Measurements from ENCODE around the gene CFAP99. TPM values are rescaled to one million over a fixed set of nuclear protein-coding genes. Genes with fewer than 3 reads are reported as not detected.

The CFAP99 gene
- total RNA-seq, 1 experiment from 2014 or later: 0.16 TPM

DNA sequence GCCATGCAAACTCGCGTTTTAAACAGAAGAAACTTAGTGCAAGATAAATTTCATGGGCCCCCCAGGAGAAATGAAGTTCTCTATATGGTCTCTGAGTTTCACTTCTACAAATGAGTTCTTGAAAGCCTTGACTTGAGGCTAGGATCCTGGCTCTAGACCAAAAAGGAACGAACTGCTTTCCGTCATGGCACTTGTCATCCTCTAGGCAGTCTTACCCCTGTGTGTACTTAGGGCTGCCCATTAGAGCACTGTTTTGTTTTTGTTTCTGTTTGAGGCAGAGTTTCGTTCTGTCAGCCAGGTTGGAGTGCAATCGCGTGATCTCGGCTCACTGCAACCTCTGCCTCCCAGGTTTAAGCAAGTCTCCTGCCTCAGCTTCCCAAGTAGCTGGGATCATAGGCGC lies 79.2 kb downstream of the CFAP99 start:
- TF ChIP-seq, protein P1, sequence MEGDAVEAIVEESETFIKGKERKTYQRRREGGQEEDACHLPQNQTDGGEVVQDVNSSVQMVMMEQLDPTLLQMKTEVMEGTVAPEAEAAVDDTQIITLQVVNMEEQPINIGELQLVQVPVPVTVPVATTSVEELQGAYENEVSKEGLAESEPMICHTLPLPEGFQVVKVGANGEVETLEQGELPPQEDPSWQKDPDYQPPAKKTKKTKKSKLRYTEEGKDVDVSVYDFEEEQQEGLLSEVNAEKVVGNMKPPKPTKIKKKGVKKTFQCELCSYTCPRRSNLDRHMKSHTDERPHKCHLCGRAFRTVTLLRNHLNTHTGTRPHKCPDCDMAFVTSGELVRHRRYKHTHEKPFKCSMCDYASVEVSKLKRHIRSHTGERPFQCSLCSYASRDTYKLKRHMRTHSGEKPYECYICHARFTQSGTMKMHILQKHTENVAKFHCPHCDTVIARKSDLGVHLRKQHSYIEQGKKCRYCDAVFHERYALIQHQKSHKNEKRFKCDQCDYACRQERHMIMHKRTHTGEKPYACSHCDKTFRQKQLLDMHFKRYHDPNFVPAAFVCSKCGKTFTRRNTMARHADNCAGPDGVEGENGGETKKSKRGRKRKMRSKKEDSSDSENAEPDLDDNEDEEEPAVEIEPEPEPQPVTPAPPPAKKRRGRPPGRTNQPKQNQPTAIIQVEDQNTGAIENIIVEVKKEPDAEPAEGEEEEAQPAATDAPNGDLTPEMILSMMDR (IDR thresholded peaks at IDR 0.05; ENCODE audit: unreplicated experiment): no peak
- BruUV-seq (replicated peaks): no TSS peak
- intact Hi-C loops (cut with micrococcal nuclease): no loop called here
- ChIA-PET POLR2A (interaction anchor here (2.7 kb wide), 1 partner anchor 12 kb away, joined by 11 read pairs; no protein-coding TSS in a partner anchor), CTCF (interaction anchor here (0.7 kb wide), 1 partner anchor 340 kb away, joined by 3 read pairs; no protein-coding TSS in a partner anchor)
- H3K4me1 Mint-ChIP-seq (ENCODE audit: insufficient read depth, unreplicated experiment): no peaks in the 10 kb centered on the region
- H3K27ac Mint-ChIP-seq (ENCODE audit: low read depth, unreplicated experiment): no peak overlapping the region
- H3K27me3 Mint-ChIP-seq (ENCODE audit: insufficient read depth, unreplicated experiment): no peaks in the 10 kb centered on the region
- DNase-seq (ENCODE audit: unreplicated experiment): no peak
- H3K9me3 Mint-ChIP-seq (ENCODE audit: unreplicated experiment): no peaks in the 10 kb centered on the region
- H3K36me3 Mint-ChIP-seq (ENCODE audit: insufficient read depth, unreplicated experiment): peaks cover 77% of the 10 kb centered on the region
- no peak overlapping the region for H3K4me3 Mint-ChIP-seq (ENCODE audit: unreplicated experiment)

DNA sequence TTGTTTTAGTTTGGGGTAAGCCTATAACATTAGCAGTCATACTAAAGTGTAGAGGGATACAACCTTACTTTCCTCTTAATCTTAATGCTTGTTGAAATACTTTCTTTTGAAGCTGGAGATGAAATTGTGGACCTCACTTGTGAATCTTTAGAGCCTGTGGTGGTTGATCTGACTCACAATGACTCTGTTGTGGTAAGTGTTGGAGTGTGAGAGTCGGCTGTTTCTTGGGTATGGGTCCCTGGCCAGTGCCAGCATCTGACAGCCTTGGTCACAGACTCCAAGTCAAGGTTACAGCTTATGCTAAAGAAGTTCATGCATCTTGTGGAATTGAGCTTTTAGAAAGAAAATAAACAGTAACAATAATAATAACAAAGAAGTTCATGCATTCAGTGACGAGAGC lies 81.8 kb downstream of the CFAP99 start:
- H3K27ac Mint-ChIP-seq (ENCODE audit: low read depth, unreplicated experiment): no peak overlapping the region
- DNase-seq (ENCODE audit: unreplicated experiment): no peak
- intact Hi-C loops (cut with micrococcal nuclease): no loop called here
- TF ChIP-seq, protein P1 (IDR thresholded peaks at IDR 0.05; ENCODE audit: unreplicated experiment): no peak
- CTCF ChIA-PET: no interaction called here
- no peaks in the 10 kb centered on the region for H3K9me3 Mint-ChIP-seq (ENCODE audit: unreplicated experiment)
- H3K4me3 Mint-ChIP-seq (ENCODE audit: unreplicated experiment): no peak overlapping the region
- no peaks in the 10 kb centered on the region for H3K4me1 Mint-ChIP-seq (ENCODE audit: insufficient read depth, unreplicated experiment)
- H3K36me3 Mint-ChIP-seq (ENCODE audit: insufficient read depth, unreplicated experiment): peaks cover 75% of the 10 kb centered on the region
- BruUV-seq (replicated peaks): no TSS peak
- no peaks in the 10 kb centered on the region for H3K27me3 Mint-ChIP-seq (ENCODE audit: insufficient read depth, unreplicated experiment)
- POLR2A ChIA-PET: interaction anchor here (0.7 kb wide), 1 partner anchor 556 kb away, joined by 3 read pairs; no protein-coding TSS in a partner anchor

DNA sequence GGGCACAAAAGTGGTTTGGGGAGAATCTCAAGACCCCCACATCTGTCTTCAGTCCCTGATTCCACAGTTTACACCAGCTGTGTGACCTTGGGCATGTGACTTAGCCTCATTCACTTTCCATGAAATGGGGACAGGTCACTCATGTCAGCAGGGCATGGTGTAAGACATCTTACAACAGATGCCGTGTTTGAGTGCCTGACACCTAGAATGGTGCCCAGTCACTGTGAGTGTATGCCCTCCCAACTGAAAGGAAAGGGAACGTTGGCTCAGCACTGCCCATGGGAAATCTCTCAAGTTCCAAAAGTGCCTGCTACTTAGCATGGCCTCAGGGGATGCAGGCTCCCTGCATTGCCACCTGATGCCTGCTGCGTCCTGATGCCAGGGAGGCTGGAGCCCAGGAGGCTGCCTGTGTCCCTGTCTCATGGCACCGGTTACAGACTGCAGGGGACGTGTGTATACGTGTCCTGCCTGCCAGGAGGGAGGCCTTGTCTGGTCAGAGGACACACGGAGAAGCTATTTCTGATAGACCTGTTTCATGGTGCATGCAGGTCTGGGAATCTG lies 82.4 kb downstream of the CFAP99 start:
- CTCF ChIA-PET: no interaction called here
- no TSS peak for BruUV-seq (replicated peaks)
- no peaks in the 10 kb centered on the region for H3K4me1 Mint-ChIP-seq (ENCODE audit: insufficient read depth, unreplicated experiment)
- intact Hi-C loops (cut with micrococcal nuclease): no loop called here
- H3K27ac Mint-ChIP-seq (ENCODE audit: low read depth, unreplicated experiment): no peak overlapping the region
- no peaks in the 10 kb centered on the region for H3K27me3 Mint-ChIP-seq (ENCODE audit: insufficient read depth, unreplicated experiment)
- POLR2A ChIA-PET: interaction anchor here (0.7 kb wide), 1 partner anchor 11 kb away, joined by 3 read pairs; no protein-coding TSS in a partner anchor
- TF ChIP-seq, protein P1 (IDR thresholded peaks at IDR 0.05; ENCODE audit: unreplicated experiment): no peak
- peaks cover 75% of the 10 kb centered on the region for H3K36me3 Mint-ChIP-seq (ENCODE audit: insufficient read depth, unreplicated experiment)
- H3K4me3 Mint-ChIP-seq (ENCODE audit: unreplicated experiment): no peak overlapping the region
- DNase-seq (ENCODE audit: unreplicated experiment): no peak
- H3K9me3 Mint-ChIP-seq (ENCODE audit: unreplicated experiment): no peaks in the 10 kb centered on the region

DNA sequence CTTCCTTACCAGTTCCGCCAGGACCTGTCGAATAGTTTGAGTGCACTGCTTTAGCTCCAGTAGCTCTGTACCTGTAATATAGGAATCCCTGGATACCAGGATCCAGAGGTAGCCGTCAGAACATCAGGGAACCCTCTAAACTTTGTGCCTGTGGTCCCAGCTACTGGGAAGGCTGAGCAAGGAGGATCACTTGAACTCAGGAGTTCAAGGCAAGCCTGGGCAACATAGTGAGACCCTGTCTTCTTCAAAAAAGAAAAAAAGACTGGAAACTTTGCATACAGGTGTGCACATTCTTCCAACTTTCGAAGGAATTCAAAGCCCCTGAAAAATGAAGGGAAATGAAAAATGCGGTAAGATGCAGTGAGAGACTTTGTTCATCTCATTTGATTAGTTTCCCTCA lies 85.1 kb downstream of the CFAP99 start:
- DNase-seq (ENCODE audit: unreplicated experiment): no peak
- POLR2A ChIA-PET: interaction anchor here (0.7 to 2.0 kb wide), 3 partner anchors 8 to 1081 kb away, joined by 3 to 6 read pairs (median 3); no protein-coding TSS in a partner anchor
- H3K4me1 Mint-ChIP-seq (ENCODE audit: insufficient read depth, unreplicated experiment): no peaks in the 10 kb centered on the region
- no peak overlapping the region for H3K4me3 Mint-ChIP-seq (ENCODE audit: unreplicated experiment)
- H3K27me3 Mint-ChIP-seq (ENCODE audit: insufficient read depth, unreplicated experiment): no peaks in the 10 kb centered on the region
- TF ChIP-seq, protein P1 (IDR thresholded peaks at IDR 0.05; ENCODE audit: unreplicated experiment): no peak
- no peaks in the 10 kb centered on the region for H3K9me3 Mint-ChIP-seq (ENCODE audit: unreplicated experiment)
- CTCF ChIA-PET: interaction anchor here (0.7 to 1.5 kb wide), 2 partner anchors 16 to 20 kb away, joined by 3 read pairs; no protein-coding TSS in a partner anchor
- no peak overlapping the region for H3K27ac Mint-ChIP-seq (ENCODE audit: low read depth, unreplicated experiment)
- H3K36me3 Mint-ChIP-seq (ENCODE audit: insufficient read depth, unreplicated experiment): peaks cover 78% of the 10 kb centered on the region
- no TSS peak for BruUV-seq (replicated peaks)
- intact Hi-C loops (cut with micrococcal nuclease): no loop called here

Data from MCF 10A (cell line).